Lung (tissue), 12 donors: ENCODE measurements around the gene NRCAM. TPM values are rescaled to one million over a fixed set of nuclear protein-coding genes. Genes with fewer than 3 reads are reported as not detected.

ENCODE experiments used
- ATAC-seq: fragments of 200-7000 bp; cut with Tn5 transposase; one replicate; pipeline ENCODE4 v1.9.1; 2020; ENCODE audit warnings: moderate number of reproducible peaks; ENCODE audit not compliant: insufficient read depth, low FRiP score
- DNase-seq, 3 donors: peaks; one replicate each; pipeline ENCODE4 v3.0.0-alpha.2; 2013 to 2017
- H3K27ac ChIP-seq, 2 donors: one replicate each; pipeline ENCODE4 v1.5.1; 2013; ENCODE audit warnings: mild to moderate bottlenecking in 2 of 2, moderate library complexity in 2 of 2, control low read depth in 1 of 2, inconsistent platforms in 1 of 2, low read depth in 1 of 2, low read length in 1 of 2
- H3K27me3 ChIP-seq, 3 donors: one replicate each; pipeline ENCODE4 v1.5.1; 2013; ENCODE audit warnings: low read length in 2 of 3; ENCODE audit not compliant: control insufficient read depth in 3 of 3, insufficient read depth in 3 of 3
- H3K36me3 ChIP-seq, 4 donors: one replicate each; pipeline ENCODE4 v1.5.1; 2013; ENCODE audit warnings: low read length in 4 of 4, mild to moderate bottlenecking in 1 of 4, moderate library complexity in 1 of 4; ENCODE audit not compliant: control insufficient read depth in 4 of 4, insufficient read depth in 4 of 4
- H3K4me1 ChIP-seq, 5 donors: one replicate each; pipeline ENCODE4 v1.5.1; 2013; ENCODE audit warnings: low read length in 5 of 5, mild to moderate bottlenecking in 2 of 5, moderate library complexity in 1 of 5; ENCODE audit not compliant: control insufficient read depth in 5 of 5, insufficient read depth in 5 of 5
- H3K4me3 ChIP-seq: one replicate; pipeline ENCODE4 v1.5.1; 2013; ENCODE audit warnings: mild to moderate bottlenecking, control low read depth, moderate library complexity
- H3K9ac ChIP-seq, 2 donors: one replicate each; pipeline ENCODE4 v1.5.1; 2013; ENCODE audit warnings: low read length in 2 of 2, control low read depth in 1 of 2; ENCODE audit not compliant: insufficient read depth in 1 of 2
- H3K9me3 ChIP-seq, 4 donors: one replicate each; pipeline ENCODE4 v1.5.1; 2013; ENCODE audit warnings: low read length in 3 of 4, mild to moderate bottlenecking in 1 of 4, moderate library complexity in 1 of 4; ENCODE audit not compliant: control insufficient read depth in 4 of 4, insufficient read depth in 3 of 4
- WGBS, 2 donors: extraction: QIAGEN DNeasy Blood & Tissue Kit; methylation state at CpG; one replicate each; pipeline ENCODE4 v1.1.7; 2013; 5-methylcytosine and 5-hydroxymethylcytosine counted together
- polyA plus RNA-seq, 2 donors: library from polyadenylated mRNA; stranded (reverse); fragments of 200-250 nt; gene quantifications; one replicate each; pipeline ENCODE4 v1.2.1, GENCODE V29; 2013
- total RNA-seq, 2 donors: library from RNA; depleted of rRNA in 1 of 2; stranded (reverse); fragments of >200 nt in 1 of 2; gene quantifications; one replicate each; pipeline ENCODE4 v1.2.1, GENCODE V29; 2014 to 2021
- TF ChIP-seq, protein P1 (sequence below): IDR thresholded peaks from 2 replicates; pipeline ENCODE4 v1.5.1; 2012; ENCODE audit warnings: mild to moderate bottlenecking; ENCODE audit errors: control extremely low read depth, extremely low read depth
- donor health status: control.
- donor health status: control.
- donor health status: Bipolar disorder and iron deficiency.
- donor health status: healthy.
- donor health status: DM: yes; HTN: yes; CAD: no.

Gene NRCAM
- total and polyA plus RNA-seq, 4 donors: 2.5 to 32.4 (median 11.0) TPM

DNA sequence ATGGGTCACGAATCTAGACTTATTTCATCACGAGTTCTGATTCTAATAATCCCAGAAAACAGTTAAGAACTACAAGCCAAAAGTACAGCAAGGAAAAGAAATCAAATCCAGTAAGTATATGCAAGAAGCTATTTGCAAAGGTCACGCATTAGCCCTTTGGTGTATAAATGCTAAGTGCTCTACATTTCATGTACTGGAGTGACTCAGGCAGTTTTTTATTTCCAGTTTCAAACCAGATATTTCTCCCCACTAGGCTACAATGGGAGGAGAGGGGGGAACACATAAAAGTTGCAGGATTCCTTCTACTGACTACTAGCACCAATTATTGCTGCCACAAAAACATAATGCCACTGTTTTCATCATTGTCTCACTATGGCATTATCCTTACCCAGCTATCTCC is 148.0 kb downstream of the NRCAM start:
- Histone ChIP-seq H3K9me3 (no peaks in the 10 kb centered on the region), H3K36me3 (no peaks in the 10 kb centered on the region), H3K27me3 (no peaks in the 10 kb centered on the region), H3K4me3 (no peak overlapping the region), H3K4me1 (peaks cover 0 to 1% (median 0%) of the 10 kb centered on the region in 5 donors), H3K27ac (no peak overlapping the region), H3K9ac (no peak overlapping the region)
- 91 to 94% methylated on average over 3 of the region's 3 CpGs for WGBS, 2 donors
- TF ChIP-seq, protein P1, sequence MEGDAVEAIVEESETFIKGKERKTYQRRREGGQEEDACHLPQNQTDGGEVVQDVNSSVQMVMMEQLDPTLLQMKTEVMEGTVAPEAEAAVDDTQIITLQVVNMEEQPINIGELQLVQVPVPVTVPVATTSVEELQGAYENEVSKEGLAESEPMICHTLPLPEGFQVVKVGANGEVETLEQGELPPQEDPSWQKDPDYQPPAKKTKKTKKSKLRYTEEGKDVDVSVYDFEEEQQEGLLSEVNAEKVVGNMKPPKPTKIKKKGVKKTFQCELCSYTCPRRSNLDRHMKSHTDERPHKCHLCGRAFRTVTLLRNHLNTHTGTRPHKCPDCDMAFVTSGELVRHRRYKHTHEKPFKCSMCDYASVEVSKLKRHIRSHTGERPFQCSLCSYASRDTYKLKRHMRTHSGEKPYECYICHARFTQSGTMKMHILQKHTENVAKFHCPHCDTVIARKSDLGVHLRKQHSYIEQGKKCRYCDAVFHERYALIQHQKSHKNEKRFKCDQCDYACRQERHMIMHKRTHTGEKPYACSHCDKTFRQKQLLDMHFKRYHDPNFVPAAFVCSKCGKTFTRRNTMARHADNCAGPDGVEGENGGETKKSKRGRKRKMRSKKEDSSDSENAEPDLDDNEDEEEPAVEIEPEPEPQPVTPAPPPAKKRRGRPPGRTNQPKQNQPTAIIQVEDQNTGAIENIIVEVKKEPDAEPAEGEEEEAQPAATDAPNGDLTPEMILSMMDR: no peak
- ATAC-seq (no peak), DNase-seq (no peak)

GRCh38 chr7:108307595-108307994 is 148.6 kb downstream of the NRCAM start:
- Histone ChIP-seq H3K9me3 (no peaks in the 10 kb centered on the region), H3K27me3 (no peaks in the 10 kb centered on the region), H3K9ac (no peak overlapping the region), H3K4me3 (no peak overlapping the region), H3K36me3 (no peaks in the 10 kb centered on the region), H3K4me1 (no peaks in the 10 kb centered on the region), H3K27ac (no peak overlapping the region)
- ATAC-seq (no peak), DNase-seq (no peak)
- 79 to 80% methylated on average over 2 of the region's 2 CpGs for WGBS, 2 donors
- TF ChIP-seq, protein P1: no peak

DNA sequence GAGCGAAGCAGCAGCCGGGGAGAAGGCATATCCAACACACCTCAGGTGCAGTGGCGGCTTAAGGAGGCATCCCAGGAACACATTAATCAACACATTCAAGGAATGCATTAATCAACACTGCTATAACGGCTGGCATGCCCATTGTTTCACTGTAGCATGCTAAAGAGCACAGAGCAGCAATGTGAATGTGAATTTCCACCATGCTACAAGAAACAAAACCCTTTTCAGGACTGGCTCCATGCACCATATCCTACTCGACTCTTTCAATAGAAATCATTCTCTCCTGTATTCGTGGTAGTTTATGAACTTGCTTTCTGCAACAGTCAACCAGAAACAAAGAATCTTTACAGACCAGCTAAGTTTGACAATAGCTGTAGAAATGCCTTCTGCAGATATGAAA is 149.0 kb downstream of the NRCAM start:
- DNase-seq (no peak), ATAC-seq (no peak)
- TF ChIP-seq, protein P1: no peak
- H3K4me1 ChIP-seq: no peaks in the 10 kb centered on the region
- no peaks in the 10 kb centered on the region for H3K27me3 ChIP-seq
- H3K9me3 ChIP-seq: no peaks in the 10 kb centered on the region
- H3K9ac ChIP-seq: no peak overlapping the region
- 76 to 78% methylated on average over 6 of the region's 6 CpGs for WGBS, 2 donors
- no peak overlapping the region for H3K27ac ChIP-seq
- H3K36me3 ChIP-seq: no peaks in the 10 kb centered on the region
- no peak overlapping the region for H3K4me3 ChIP-seq

DNA sequence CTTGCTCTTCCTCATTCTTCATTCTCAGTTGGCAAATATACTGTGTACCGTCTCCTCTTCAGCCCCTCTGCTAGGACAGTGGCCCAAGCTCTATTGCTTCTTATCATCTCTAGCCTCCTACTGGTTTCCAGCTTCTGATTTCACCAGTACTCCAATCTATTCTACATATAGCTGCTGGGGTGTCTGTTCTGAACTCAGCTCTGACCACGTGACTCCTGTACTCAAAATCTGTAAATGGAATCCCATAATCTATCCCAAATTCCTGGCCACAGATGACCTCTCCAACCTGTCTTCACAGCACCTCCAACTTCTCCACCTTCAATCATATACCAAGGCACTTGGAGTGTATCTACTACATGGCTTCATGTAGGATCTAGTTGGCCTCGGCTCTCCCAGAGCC is 152.9 kb downstream of the NRCAM start:
- WGBS, 2 donors: 91 to 96% methylated on average over 3 of the region's 3 CpGs
- no peaks in the 10 kb centered on the region for H3K9me3 ChIP-seq

More for the DNA sequence above, 152.9 kb downstream of the NRCAM start:
- Histone ChIP-seq H3K4me1 (no peaks in the 10 kb centered on the region), H3K27ac (no peak overlapping the region), H3K9ac (no peak overlapping the region), H3K4me3 (no peak overlapping the region), H3K36me3 (no peaks in the 10 kb centered on the region), H3K27me3 (no peaks in the 10 kb centered on the region)
- ATAC-seq (no peak), DNase-seq (no peak)
- TF ChIP-seq, protein P1: no peak
